ENCODE measurements around the gene PHF21B.

DNA sequence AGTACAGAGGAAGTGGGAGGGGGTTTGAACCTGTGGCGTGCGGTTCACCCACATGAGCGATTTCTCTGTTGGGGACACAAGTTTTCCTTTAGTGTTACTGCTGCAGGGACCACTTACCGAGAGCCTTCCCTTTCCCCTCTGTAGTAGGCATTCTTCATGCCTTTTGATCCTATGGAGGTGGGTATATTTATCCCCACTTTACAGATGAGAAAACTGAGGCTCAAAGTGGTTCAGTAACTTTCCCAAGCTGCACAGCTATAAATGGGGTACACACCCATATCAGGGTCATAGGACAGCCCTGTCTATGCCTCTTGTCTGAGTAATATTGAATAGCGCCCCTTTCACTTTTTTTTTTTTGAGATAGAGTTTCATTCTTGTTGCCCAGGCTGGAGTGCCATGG lies 3.3 kb upstream of the PHF21B start:
- TF ChIP-seq YY1 (IDR thresholded peaks at IDR 0.05; ENCODE audit: low read depth, low read length): no peak
- TF ChIP-seq CBX5 (IDR thresholded peaks at IDR 0.05; ENCODE audit: low read depth, low read length): no peak
- TF ChIP-seq GABPA (IDR thresholded peaks at IDR 0.05; ENCODE audit: borderline replicate concordance, insufficient read depth, low read length): no peak
- TF ChIP-seq, protein P1, sequence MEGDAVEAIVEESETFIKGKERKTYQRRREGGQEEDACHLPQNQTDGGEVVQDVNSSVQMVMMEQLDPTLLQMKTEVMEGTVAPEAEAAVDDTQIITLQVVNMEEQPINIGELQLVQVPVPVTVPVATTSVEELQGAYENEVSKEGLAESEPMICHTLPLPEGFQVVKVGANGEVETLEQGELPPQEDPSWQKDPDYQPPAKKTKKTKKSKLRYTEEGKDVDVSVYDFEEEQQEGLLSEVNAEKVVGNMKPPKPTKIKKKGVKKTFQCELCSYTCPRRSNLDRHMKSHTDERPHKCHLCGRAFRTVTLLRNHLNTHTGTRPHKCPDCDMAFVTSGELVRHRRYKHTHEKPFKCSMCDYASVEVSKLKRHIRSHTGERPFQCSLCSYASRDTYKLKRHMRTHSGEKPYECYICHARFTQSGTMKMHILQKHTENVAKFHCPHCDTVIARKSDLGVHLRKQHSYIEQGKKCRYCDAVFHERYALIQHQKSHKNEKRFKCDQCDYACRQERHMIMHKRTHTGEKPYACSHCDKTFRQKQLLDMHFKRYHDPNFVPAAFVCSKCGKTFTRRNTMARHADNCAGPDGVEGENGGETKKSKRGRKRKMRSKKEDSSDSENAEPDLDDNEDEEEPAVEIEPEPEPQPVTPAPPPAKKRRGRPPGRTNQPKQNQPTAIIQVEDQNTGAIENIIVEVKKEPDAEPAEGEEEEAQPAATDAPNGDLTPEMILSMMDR (IDR thresholded peaks at IDR 0.05; ENCODE audit: control extremely low read depth in 1 of 3, insufficient read depth in 1 of 3, low read depth in 1 of 3, low read length in 3 of 3): no peak
- no peak for TF ChIP-seq POLR2A (IDR thresholded peaks at IDR 0.05; ENCODE audit: control extremely low read depth in 1 of 2, low read depth in 2 of 2, low read length in 2 of 2)
- no peak for TF ChIP-seq SP2 (IDR thresholded peaks at IDR 0.05; ENCODE audit: low read length)
- TF ChIP-seq, protein P2, sequence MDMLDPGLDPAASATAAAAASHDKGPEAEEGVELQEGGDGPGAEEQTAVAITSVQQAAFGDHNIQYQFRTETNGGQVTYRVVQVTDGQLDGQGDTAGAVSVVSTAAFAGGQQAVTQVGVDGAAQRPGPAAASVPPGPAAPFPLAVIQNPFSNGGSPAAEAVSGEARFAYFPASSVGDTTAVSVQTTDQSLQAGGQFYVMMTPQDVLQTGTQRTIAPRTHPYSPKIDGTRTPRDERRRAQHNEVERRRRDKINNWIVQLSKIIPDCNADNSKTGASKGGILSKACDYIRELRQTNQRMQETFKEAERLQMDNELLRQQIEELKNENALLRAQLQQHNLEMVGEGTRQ (IDR thresholded peaks at IDR 0.05; ENCODE audit: low read length): no peak
- TF ChIP-seq TEAD4 (IDR thresholded peaks at IDR 0.05; ENCODE audit: low read depth, low read length): no peak
- TF ChIP-seq SRF (IDR thresholded peaks at IDR 0.05; ENCODE audit: low read depth, low read length): no peak
- no peak for TF ChIP-seq EP300 (IDR thresholded peaks at IDR 0.05; ENCODE audit: borderline replicate concordance in 1 of 2, low read depth in 2 of 2, low read length in 2 of 2)
- no peak for TF ChIP-seq BACH1 (IDR thresholded peaks at IDR 0.05; ENCODE audit: low read length)
- TF ChIP-seq SIN3A (conservative IDR thresholded peaks at IDR 0.05 in 1 of 2, IDR thresholded peaks at IDR 0.05 in 1 of 2; ENCODE audit: low read depth in 1 of 2, low read length in 2 of 2): no peak
- no peak for TF ChIP-seq TAF1 (IDR thresholded peaks at IDR 0.05; ENCODE audit: low read depth, low read length)
- TF ChIP-seq POLR2AphosphoS5 (IDR thresholded peaks at IDR 0.05; ENCODE audit: low read depth, low read length): no peak

Data from H1 (cell line).